Brain microvascular endothelial cell (primary cell): ENCODE data around the gene DNA2.
"Not testable (repeated sequence)": the region's sequence is repeated elsewhere in the genome, so short reads cannot be mapped to it uniquely, and the experiment has no call there.

ENCODE experiments used
- DNase-seq: peaks from one replicate; pipeline ENCODE4 v3.0.0-alpha.2; 2020
- H3K27ac ChIP-seq: fragments of 250-450 bp; sonication (Bioruptor Pico); 2 replicates; pipeline ENCODE4 v1.5.1; 2020; ENCODE audit warnings: mild to moderate bottlenecking, moderate library complexity
- H3K27me3 ChIP-seq: fragments of 250-450 bp; sonication (Bioruptor Pico); replicated peaks from 2 replicates; pipeline ENCODE4 v1.5.1; 2020; ENCODE audit warnings: mild to moderate bottlenecking
- H3K36me3 ChIP-seq: fragments of 250-450 bp; sonication (Bioruptor Pico); replicated peaks from 2 replicates; pipeline ENCODE4 v1.5.1; 2020; ENCODE audit warnings: mild to moderate bottlenecking
- H3K4me3 ChIP-seq: 2 replicates; pipeline ENCODE4 v1.5.1; 2011; ENCODE audit warnings: low read depth, mild to moderate bottlenecking, control low read depth, low read length, moderate library complexity
- CTCF ChIP-seq: IDR thresholded peaks from 2 replicates; pipeline ENCODE4 v1.5.1; 2011; ENCODE audit warnings: low read depth, mild to moderate bottlenecking, moderate library complexity, low read length, control low read depth, inconsistent platforms; ENCODE audit errors: missing control alignments
- in situ Hi-C: cut with HindIII; loops from 2 replicates; pipeline ENCODE4 v1.10.0; 2017; ENCODE audit warnings: low sequenced_read_pairs, low pct_ligation_motif_present

The DNA2 gene

GRCh38 chr10:68463365-68464093 lies 8.2 kb downstream of the DNA2 start:
- in situ Hi-C loops = no loop called here
- Histone ChIP-seq H3K4me3 (no peak overlapping the region), H3K36me3 (no peaks in the 10 kb centered on the region), H3K27ac (no peak overlapping the region), H3K27me3 (no peaks in the 10 kb centered on the region)
- TF ChIP-seq CTCF = no peak
- DNase-seq = no peak

GRCh38 chr10:68462536-68462935 lies 9.2 kb downstream of the DNA2 start:
- DNase-seq = no peak
- Histone ChIP-seq H3K4me3 (no peak overlapping the region), H3K36me3 (peaks cover 2% of the 10 kb centered on the region), H3K27me3 (no peaks in the 10 kb centered on the region), H3K27ac (no peak overlapping the region)
- TF ChIP-seq CTCF = no peak
- in situ Hi-C loops = no loop called here

GRCh38 chr10:68461032-68461431 lies 10.7 kb downstream of the DNA2 start:
- Histone ChIP-seq H3K27ac (no peak overlapping the region), H3K27me3 (no peaks in the 10 kb centered on the region), H3K4me3 (no peak overlapping the region), H3K36me3 (peaks cover 2% of the 10 kb centered on the region)
- in situ Hi-C loops = no loop called here
- no peak for TF ChIP-seq CTCF
- DNase-seq = no peak

- H3K27me3 ChIP-seq, H3K4me3 ChIP-seq, in situ Hi-C loops, H3K36me3 ChIP-seq: not testable (repeated sequence)
- H3K27ac ChIP-seq = peak overlapping the region; percentile 23
- peak; percentile 75 for DNase-seq
Observed at GRCh38 chr10:68449698-68450097, 22.1 kb downstream of the DNA2 start.

- no peak for TF ChIP-seq CTCF
- H3K4me3 ChIP-seq = no peak overlapping the region
- no peak overlapping the region for H3K27ac ChIP-seq
- in situ Hi-C loops = no loop called here
- H3K36me3 ChIP-seq = no peaks in the 10 kb centered on the region
- no peak for DNase-seq
- no peaks in the 10 kb centered on the region for H3K27me3 ChIP-seq
Observed at GRCh38 chr10:68446179-68446578, 25.6 kb downstream of the DNA2 start.

GRCh38 chr10:68442971-68443370 lies 28.8 kb downstream of the DNA2 start:
- no peak for TF ChIP-seq CTCF
- in situ Hi-C loops = no loop called here
- H3K27ac ChIP-seq = no peak overlapping the region

More at GRCh38 chr10:68442971-68443370, 28.8 kb downstream of the DNA2 start:
- Histone ChIP-seq H3K27me3 (no peaks in the 10 kb centered on the region), H3K36me3 (no peaks in the 10 kb centered on the region), H3K4me3 (no peak overlapping the region)
- DNase-seq = no peak
